ENCODE results near the gene USP30. TPM values are rescaled to one million over a fixed set of nuclear protein-coding genes. Genes with fewer than 3 reads are reported as not detected.
A peak's percentile ranks its signal among the peaks of the same experiment; 100 is the strongest.

Gene USP30
- total RNA-seq, 2 experiments from 2014 or later = 9.2 to 14.5 TPM

- Mint-ChIP-seq H3K27ac (peak overlapping the region; percentile 42), H3K27me3 (no peaks in the 10 kb centered on the region), H3K9me3 (ENCODE audit: low read depth) (no peaks in the 10 kb centered on the region), H3K4me3 (peak overlapping the region; percentile 80), H3K36me3 (ENCODE audit: low read depth) (peaks cover 33% of the 10 kb centered on the region), H3K4me1 (peaks cover 25% of the 10 kb centered on the region)
- ChIA-PET CTCF (interaction anchor here (5.3 kb wide), 1 partner anchor 13 kb away, joined by 32 read pairs; no protein-coding TSS in a partner anchor), POLR2A (interaction anchor here (1.3 kb wide), 1 partner anchor 11 kb away, joined by 11 read pairs; no protein-coding TSS in a partner anchor)
- no peak for DNase-seq
- intact Hi-C loops (cut with DNase I, micrococcal nuclease) = loop anchor here (1.0 to 10.0 kb wide), 14 partner anchors 13 to 1414 kb away; partner anchors contain the start of genes SSH1 (in 2 of the 2), FAM222A (in 1 of the 2), ISCU (in 1 of the 2) and KCTD10 (in 1 of the 2)
- no peak for ATAC-seq
These were observed 46.3 kb downstream of the USP30 start for GRCh38 chr12:109098651-109099050.

- peaks cover 19% of the 10 kb centered on the region for H3K4me1 Mint-ChIP-seq
- peak overlapping the region; percentile 17 for H3K27ac Mint-ChIP-seq
- peaks cover 36% of the 10 kb centered on the region for H3K36me3 Mint-ChIP-seq (ENCODE audit: low read depth)
- CTCF ChIA-PET = interaction anchor here (0.6 to 5.3 kb wide), 4 partner anchors 12 to 510 kb away, joined by 3 to 32 read pairs (median 4); no protein-coding TSS in a partner anchor
- intact Hi-C loops (cut with DNase I, micrococcal nuclease) = loop anchor here (2.0 to 10.0 kb wide), 6 partner anchors 55 to 1415 kb away; partner anchors contain the start of genes PWP1 (in 1 of the 2) and SSH1 (in 1 of the 2)
- peak overlapping the region; percentile 80 for H3K4me3 Mint-ChIP-seq
- H3K9me3 Mint-ChIP-seq (ENCODE audit: low read depth) = no peaks in the 10 kb centered on the region
- ATAC-seq (no peak), DNase-seq (no peak)
- H3K27me3 Mint-ChIP-seq = no peaks in the 10 kb centered on the region
- POLR2A ChIA-PET = interaction anchor here (0.6 to 1.3 kb wide), 2 partner anchors 10 to 12 kb away, joined by 3 to 11 read pairs; no protein-coding TSS in a partner anchor
These were observed 47.1 kb downstream of the USP30 start for GRCh38 chr12:109099431-109100020.

GRCh38 chr12:109100741-109101140 is 48.4 kb downstream of the USP30 start:
- H3K4me1 Mint-ChIP-seq = peaks cover 19% of the 10 kb centered on the region
- ATAC-seq = no peak

GRCh38 chr12:109102491-109102890 is 50.1 kb downstream of the USP30 start:
- ATAC-seq (no peak), DNase-seq (no peak)
- CTCF ChIA-PET = interaction anchor here (1.0 to 5.3 kb wide), 2 partner anchors 9 to 10 kb away, joined by 3 to 32 read pairs; partner anchors contain the start of gene ALKBH2
- no peaks in the 10 kb centered on the region for H3K9me3 Mint-ChIP-seq (ENCODE audit: low read depth)
- no peaks in the 10 kb centered on the region for H3K27me3 Mint-ChIP-seq
- H3K4me1 Mint-ChIP-seq = peaks cover 19% of the 10 kb centered on the region
- H3K4me3 Mint-ChIP-seq = no peak overlapping the region
- intact Hi-C loops (cut with DNase I, micrococcal nuclease) = no loop called here
- H3K27ac Mint-ChIP-seq = no peak overlapping the region
- peaks cover 46% of the 10 kb centered on the region for H3K36me3 Mint-ChIP-seq (ENCODE audit: low read depth)
- POLR2A ChIA-PET = no interaction called here

More at GRCh38 chr12:109100741-109101140, 48.4 kb downstream of the USP30 start:
- H3K27me3 Mint-ChIP-seq = no peaks in the 10 kb centered on the region
- H3K36me3 Mint-ChIP-seq (ENCODE audit: low read depth) = peaks cover 42% of the 10 kb centered on the region
- ChIA-PET CTCF (interaction anchor here (0.6 to 5.3 kb wide), 7 partner anchors 11 to 537 kb away, joined by 3 to 32 read pairs (median 3); no protein-coding TSS in a partner anchor), POLR2A (no interaction called here)
- no peak overlapping the region for H3K4me3 Mint-ChIP-seq
- no peak for DNase-seq
- intact Hi-C loops (cut with DNase I, micrococcal nuclease) = no loop called here
- H3K9me3 Mint-ChIP-seq (ENCODE audit: low read depth) = no peaks in the 10 kb centered on the region
- H3K27ac Mint-ChIP-seq = no peak overlapping the region

- CTCF ChIA-PET = no interaction called here
- DNase-seq = no peak
- ATAC-seq = no peak
- Mint-ChIP-seq H3K27ac (no peak overlapping the region), H3K4me1 (peaks cover 6% of the 10 kb centered on the region), H3K36me3 (ENCODE audit: low read depth) (peaks cover 39% of the 10 kb centered on the region), H3K27me3 (no peaks in the 10 kb centered on the region), H3K4me3 (no peak overlapping the region), H3K9me3 (ENCODE audit: low read depth) (no peaks in the 10 kb centered on the region)
- POLR2A ChIA-PET = no interaction called here
- intact Hi-C loops (cut with DNase I, micrococcal nuclease) = no loop called here
These were observed 52.8 kb downstream of the USP30 start for GRCh38 chr12:109105176-109105575.

- ChIA-PET POLR2A (interaction anchor here (0.9 kb wide), 1 partner anchor 11 kb away, joined by 11 read pairs; no protein-coding TSS in a partner anchor), CTCF (interaction anchor here (0.6 to 0.9 kb wide), 3 partner anchors 11 to 159 kb away, joined by 3 to 4 read pairs (median 3); no protein-coding TSS in a partner anchor)
- Mint-ChIP-seq H3K4me1 (peaks cover 21% of the 10 kb centered on the region), H3K27me3 (no peaks in the 10 kb centered on the region), H3K27ac (no peak overlapping the region), H3K4me3 (no peak overlapping the region), H3K9me3 (ENCODE audit: low read depth) (no peaks in the 10 kb centered on the region), H3K36me3 (ENCODE audit: low read depth) (peaks cover 24% of the 10 kb centered on the region)
- intact Hi-C loops (cut with DNase I, micrococcal nuclease) = loop anchor here in 1 of 2 experiments (5.0 kb wide), 1 partner anchor 277 kb away; no protein-coding TSS in a partner anchor
- no peak for DNase-seq
- ATAC-seq = no peak
These were observed 57.5 kb downstream of the USP30 start for GRCh38 chr12:109109746-109110350.

- intact Hi-C loops (cut with DNase I, micrococcal nuclease) = loop anchor here (1.0 to 5.0 kb wide), 4 partner anchors 13 to 276 kb away; no protein-coding TSS in a partner anchor
These were observed 58.7 kb downstream of the USP30 start for GRCh38 chr12:109110988-109111495.

GRCh38 chr12:109112720-109113465 is 60.5 kb downstream of the USP30 start:
- H3K9me3 Mint-ChIP-seq (ENCODE audit: low read depth) = no peaks in the 10 kb centered on the region
- CTCF ChIA-PET = interaction anchor here (0.7 to 4.2 kb wide), 11 partner anchors 12 to 281 kb away, joined by 3 to 32 read pairs (median 5); no protein-coding TSS in a partner anchor
- intact Hi-C loops (cut with DNase I, micrococcal nuclease) = loop anchor here (2.0 to 5.0 kb wide), 2 partner anchors 274 to 280 kb away; no protein-coding TSS in a partner anchor
- POLR2A ChIA-PET = interaction anchor here (0.6 kb wide), 1 partner anchor 259 kb away, joined by 5 read pairs; no protein-coding TSS in a partner anchor
- no peaks in the 10 kb centered on the region for H3K27me3 Mint-ChIP-seq
- H3K4me3 Mint-ChIP-seq = no peak overlapping the region
- H3K27ac Mint-ChIP-seq = no peak overlapping the region
- no peak for ATAC-seq
- H3K4me1 Mint-ChIP-seq = peaks cover 29% of the 10 kb centered on the region
- no peak for DNase-seq
- peaks cover 12% of the 10 kb centered on the region for H3K36me3 Mint-ChIP-seq (ENCODE audit: low read depth)

More at GRCh38 chr12:109110988-109111495, 58.7 kb downstream of the USP30 start:
- Mint-ChIP-seq H3K9me3 (ENCODE audit: low read depth) (no peaks in the 10 kb centered on the region), H3K27ac (peak overlapping the region; percentile 37), H3K4me1 (peaks cover 29% of the 10 kb centered on the region), H3K36me3 (ENCODE audit: low read depth) (peaks cover 15% of the 10 kb centered on the region), H3K27me3 (no peaks in the 10 kb centered on the region), H3K4me3 (peak overlapping the region; percentile 69)
- POLR2A ChIA-PET = no interaction called here
- DNase-seq (peak; percentile 74), ATAC-seq (peak; percentile 86)
- CTCF ChIA-PET = interaction anchor here (0.7 to 4.2 kb wide), 9 partner anchors 9 to 1781 kb away, joined by 3 to 32 read pairs (median 5); no protein-coding TSS in a partner anchor

GRCh38 chr12:109113661-109114321 is 61.4 kb downstream of the USP30 start:
- intact Hi-C loops (cut with DNase I, micrococcal nuclease) = loop anchor here (2.0 to 5.0 kb wide), 2 partner anchors 274 to 279 kb away; no protein-coding TSS in a partner anchor
- H3K27ac Mint-ChIP-seq = no peak overlapping the region
- CTCF ChIA-PET = interaction anchor here (0.6 to 4.2 kb wide), 3 partner anchors 59 to 497 kb away, joined by 3 to 17 read pairs (median 4); no protein-coding TSS in a partner anchor
- peaks cover 10% of the 10 kb centered on the region for H3K36me3 Mint-ChIP-seq (ENCODE audit: low read depth)
- peaks cover 29% of the 10 kb centered on the region for H3K4me1 Mint-ChIP-seq
- DNase-seq (no peak), ATAC-seq (no peak)
- no peak overlapping the region for H3K4me3 Mint-ChIP-seq
- no peaks in the 10 kb centered on the region for H3K27me3 Mint-ChIP-seq
- H3K9me3 Mint-ChIP-seq (ENCODE audit: low read depth) = no peaks in the 10 kb centered on the region
- POLR2A ChIA-PET = no interaction called here

- H3K9me3 Mint-ChIP-seq (ENCODE audit: low read depth) = no peaks in the 10 kb centered on the region
- POLR2A ChIA-PET = no interaction called here
- CTCF ChIA-PET = interaction anchor here (0.6 to 4.2 kb wide), 4 partner anchors 14 to 498 kb away, joined by 3 to 17 read pairs (median 4); no protein-coding TSS in a partner anchor
- H3K27me3 Mint-ChIP-seq = no peaks in the 10 kb centered on the region
- intact Hi-C loops (cut with DNase I, micrococcal nuclease) = loop anchor here in 1 of 2 experiments (5.0 kb wide), 1 partner anchor 273 kb away; no protein-coding TSS in a partner anchor
- no peak overlapping the region for H3K27ac Mint-ChIP-seq
- peaks cover 29% of the 10 kb centered on the region for H3K4me1 Mint-ChIP-seq
- H3K36me3 Mint-ChIP-seq (ENCODE audit: low read depth) = peaks cover 5% of the 10 kb centered on the region
- H3K4me3 Mint-ChIP-seq = no peak overlapping the region
- ATAC-seq = no peak
- DNase-seq = no peak
These were observed 62.3 kb downstream of the USP30 start for GRCh38 chr12:109114644-109115043.
